GM18505 (cell line): ENCODE measurements around the gene RPLP1.

Experiments used
- ATAC-seq: cut with Tn5 transposase; IDR thresholded peaks from one replicate; pipeline ENCODE4 v1.9.1; 2021; ENCODE audit not compliant: unreplicated experiment
- POLR2A ChIP-seq: IDR thresholded peaks from 4 replicates; pipeline ENCODE4 v1.6.1; 2011; ENCODE audit warnings: borderline replicate concordance; ENCODE audit not compliant: insufficient read depth, insufficient read length; ENCODE audit errors: extremely low read depth

The RPLP1 gene

GRCh38 chr15:69450968-69451695, 1.5 kb upstream of the RPLP1 start:
- no peak for ATAC-seq
- TF ChIP-seq POLR2A: no peak

- ATAC-seq: peak; percentile 20
- TF ChIP-seq POLR2A: no peak
These were observed 497 bp upstream of the RPLP1 start for GRCh38 chr15:69451951-69452691.

GRCh38 chr15:69454953-69455352, 2.3 kb downstream of the RPLP1 start:
- ATAC-seq: no peak
- TF ChIP-seq POLR2A: no peak

- no peak for ATAC-seq
- peak; percentile 52 for TF ChIP-seq POLR2A
These were observed 3.9 kb downstream of the RPLP1 start for GRCh38 chr15:69456208-69457166.

GRCh38 chr15:69457304-69458280, 5.0 kb downstream of the RPLP1 start:
- TF ChIP-seq POLR2A: no peak
- ATAC-seq: no peak

- no peak for ATAC-seq
- TF ChIP-seq POLR2A: no peak
These were observed 6.4 kb downstream of the RPLP1 start for GRCh38 chr15:69459066-69459465.

GRCh38 chr15:69460481-69460880, 7.9 kb downstream of the RPLP1 start:
- ATAC-seq: no peak
- no peak for TF ChIP-seq POLR2A

- no peak for TF ChIP-seq POLR2A
- ATAC-seq: no peak
These were observed 9.4 kb downstream of the RPLP1 start for GRCh38 chr15:69462030-69462492.

GRCh38 chr15:69462493-69463181, 10.0 kb downstream of the RPLP1 start:
- peak; percentile 69 for TF ChIP-seq POLR2A
- ATAC-seq: peak; percentile 88

GRCh38 chr15:69463182-69463756, 10.7 kb downstream of the RPLP1 start:
- TF ChIP-seq POLR2A: no peak

GRCh38 chr15:69465253-69465652, 12.6 kb downstream of the RPLP1 start:
- no peak for TF ChIP-seq POLR2A
- no peak for ATAC-seq

More at GRCh38 chr15:69463182-69463756, 10.7 kb downstream of the RPLP1 start:
- ATAC-seq: no peak
